CD4-positive, CD25-positive, alpha-beta regulatory T cell (primary cell): ENCODE results near the gene ZNF318. TPM values are rescaled to one million over a fixed set of nuclear protein-coding genes. Genes with fewer than 3 reads are reported as not detected.
"Not testable (repeated sequence)": the region's sequence is repeated elsewhere in the genome, so short reads cannot be mapped to it uniquely, and the experiment has no call there.

Source experiments
- ATAC-seq, 2 donors: fragments of 150-1000 bp; cut with Tn5 transposase; one replicate each; pipeline ENCODE4 v1.10.0; 2021; ENCODE audit warnings: low read depth in 2 of 2, moderate number of reproducible peaks in 2 of 2, moderate library complexity in 1 of 2
- DNase-seq, 3 donors: peaks; one replicate each; pipeline versions ENCODE4 v3.0.0 to v3.0.0-alpha.2; 2012 to 2022; ENCODE audit warnings: mixed read lengths in 1 of 3
- H3K27ac ChIP-seq: one replicate; pipeline ENCODE4 v1.7.0; 2013; ENCODE audit warnings: mild to moderate bottlenecking, low read length; ENCODE audit not compliant: insufficient read depth, poor library complexity, severe bottlenecking
- H3K27me3 ChIP-seq: one replicate; pipeline ENCODE4 v1.7.0; 2013; ENCODE audit warnings: low read length; ENCODE audit not compliant: control insufficient read depth, insufficient read depth
- H3K36me3 ChIP-seq: one replicate; pipeline ENCODE4 v1.7.0; 2013; ENCODE audit warnings: mild to moderate bottlenecking, low read length, moderate library complexity; ENCODE audit not compliant: control insufficient read depth, insufficient read depth
- H3K4me1 ChIP-seq: 2 replicates; pipeline ENCODE4 v1.7.0; 2013; ENCODE audit warnings: mild to moderate bottlenecking, low read length; ENCODE audit not compliant: insufficient read depth, control insufficient read depth, poor library complexity, severe bottlenecking
- H3K4me3 ChIP-seq: one replicate; pipeline ENCODE4 v1.7.0; 2013; ENCODE audit warnings: low read depth, mild to moderate bottlenecking, low read length, moderate library complexity
- H3K9me3 ChIP-seq, 2 experiments: 1 replicate in 1 of 2; 2 replicates in 1 of 2; pipeline ENCODE4 v1.7.0; 2013; ENCODE audit warnings: low read length in 2 of 2, mild to moderate bottlenecking in 1 of 2, moderate library complexity in 1 of 2; ENCODE audit not compliant: control insufficient read depth in 2 of 2
- H3K27ac Mint-ChIP-seq, 3 donors: one replicate each; pipeline ENCODE4 v1.8.0; 2020 to 2022; ENCODE audit warnings: mild to moderate bottlenecking in 3 of 3, mixed read lengths in 3 of 3, moderate library complexity in 2 of 3
- H3K27me3 Mint-ChIP-seq: one replicate; pipeline ENCODE4 v1.8.0; 2022; ENCODE audit warnings: mild to moderate bottlenecking, mixed read lengths
- H3K36me3 Mint-ChIP-seq: one replicate; pipeline ENCODE4 v1.8.0; 2020; ENCODE audit warnings: mixed read lengths
- H3K4me1 Mint-ChIP-seq, 4 donors: one replicate each; pipeline ENCODE4 v1.8.0; 2020 to 2022; ENCODE audit warnings: mixed read lengths in 4 of 4, mild to moderate bottlenecking in 1 of 4
- H3K4me3 Mint-ChIP-seq, 4 donors: one replicate each; pipeline ENCODE4 v1.8.0; 2020 to 2022; ENCODE audit warnings: mild to moderate bottlenecking in 4 of 4, mixed read lengths in 4 of 4, moderate library complexity in 3 of 4
- H3K9me3 Mint-ChIP-seq, 7 donors: one replicate each; pipeline ENCODE4 v1.8.0; 2020 to 2022; ENCODE audit warnings: mixed read lengths in 7 of 7, mild to moderate bottlenecking in 3 of 7, moderate library complexity in 2 of 7
- polyA plus RNA-seq, 4 donors: library from polyadenylated mRNA; unstranded; fragments of 300-500 nt; fragmentation: Illumina TruSeq; gene quantifications; one replicate each; pipeline ENCODE4 v1.2.3, GENCODE V29; 2021
- total RNA-seq: library from RNA; stranded (reverse); gene quantifications from one replicate; pipeline ENCODE4 v1.2.3, GENCODE V29; 2022

Gene ZNF318
- total and polyA plus RNA-seq, 5 donors from 2014 or later, result 4.3 to 32.9 (median 5.9) TPM

GRCh38 chr6:43304361-43304760 lies 65.1 kb downstream of the ZNF318 start:
- no peaks in the 10 kb centered on the region for H3K27me3 Mint-ChIP-seq
- Histone ChIP-seq H3K27ac (no peak overlapping the region), H3K9me3 (no peaks in the 10 kb centered on the region), H3K4me1 (peaks cover 9% of the 10 kb centered on the region), H3K36me3 (no peaks in the 10 kb centered on the region), H3K27me3 (no peaks in the 10 kb centered on the region), H3K4me3 (no peak overlapping the region)
- DNase-seq (no peak), ATAC-seq (no peak)
- H3K36me3 Mint-ChIP-seq, result no peaks in the 10 kb centered on the region
- no peak overlapping the region for H3K4me3 Mint-ChIP-seq
- peaks cover 0 to 16% (median 5%) of the 10 kb centered on the region in 4 donors for H3K4me1 Mint-ChIP-seq
- no peak overlapping the region for H3K27ac Mint-ChIP-seq
- H3K9me3 Mint-ChIP-seq, result no peaks in the 10 kb centered on the region

- Mint-ChIP-seq H3K27ac (no peak overlapping the region), H3K9me3 (no peaks in the 10 kb centered on the region), H3K27me3 (no peaks in the 10 kb centered on the region), H3K4me1 (peaks cover 0 to 12% (median 2%) of the 10 kb centered on the region in 4 donors), H3K4me3 (no peak overlapping the region), H3K36me3 (no peaks in the 10 kb centered on the region)
- H3K4me1 ChIP-seq, result peaks cover 4% of the 10 kb centered on the region
- no peak for DNase-seq
- H3K36me3 ChIP-seq, result no peaks in the 10 kb centered on the region
- no peak overlapping the region for H3K4me3 ChIP-seq
- H3K27me3 ChIP-seq, result no peaks in the 10 kb centered on the region
- H3K27ac ChIP-seq, result no peak overlapping the region
- H3K9me3 ChIP-seq, result no peaks in the 10 kb centered on the region
- ATAC-seq, result no peak
These were observed 65.6 kb downstream of the ZNF318 start for GRCh38 chr6:43303751-43304331.

GRCh38 chr6:43303006-43303405 lies 66.4 kb downstream of the ZNF318 start:
- H3K4me1 ChIP-seq, H3K27ac ChIP-seq, H3K4me3 Mint-ChIP-seq, H3K27me3 ChIP-seq, H3K4me1 Mint-ChIP-seq, H3K36me3 Mint-ChIP-seq, DNase-seq, H3K36me3 ChIP-seq, H3K4me3 ChIP-seq, H3K27me3 Mint-ChIP-seq, ATAC-seq, H3K9me3 Mint-ChIP-seq, H3K9me3 ChIP-seq: not testable (repeated sequence)
- H3K27ac Mint-ChIP-seq, result peak overlapping the region in 1 of 3 donors; percentile 38

GRCh38 chr6:43302126-43302525 lies 67.3 kb downstream of the ZNF318 start:
- no peaks in the 10 kb centered on the region for H3K36me3 ChIP-seq

GRCh38 chr6:43301081-43301870 lies 68.2 kb downstream of the ZNF318 start:
- H3K27ac Mint-ChIP-seq, result peak overlapping the region in 1 of 3 donors; percentile 77
- no peaks in the 10 kb centered on the region for H3K4me1 ChIP-seq
- H3K27me3 Mint-ChIP-seq, result no peaks in the 10 kb centered on the region
- no peaks in the 10 kb centered on the region for H3K36me3 Mint-ChIP-seq
- H3K27me3 ChIP-seq, result no peaks in the 10 kb centered on the region
- H3K36me3 ChIP-seq, result no peaks in the 10 kb centered on the region
- no peak overlapping the region for H3K4me3 Mint-ChIP-seq
- H3K9me3 ChIP-seq, result no peaks in the 10 kb centered on the region
- H3K9me3 Mint-ChIP-seq, result no peaks in the 10 kb centered on the region
- no peak for ATAC-seq
- no peak overlapping the region for H3K27ac ChIP-seq
- DNase-seq, result no peak
- H3K4me1 Mint-ChIP-seq, result no peaks in the 10 kb centered on the region
- H3K4me3 ChIP-seq, result no peak overlapping the region

More at GRCh38 chr6:43302126-43302525, 67.3 kb downstream of the ZNF318 start:
- Histone ChIP-seq H3K4me3 (no peak overlapping the region), H3K27me3 (no peaks in the 10 kb centered on the region), H3K27ac (no peak overlapping the region), H3K9me3 (no peaks in the 10 kb centered on the region), H3K4me1 (no peaks in the 10 kb centered on the region)
- ATAC-seq (no peak), DNase-seq (no peak)
- no peak overlapping the region for H3K4me3 Mint-ChIP-seq
- H3K36me3 Mint-ChIP-seq, result no peaks in the 10 kb centered on the region
- H3K27ac Mint-ChIP-seq, result no peak overlapping the region
- peaks cover 0 to under 1% (median 0%) of the 10 kb centered on the region in 4 donors for H3K4me1 Mint-ChIP-seq
- H3K27me3 Mint-ChIP-seq, result no peaks in the 10 kb centered on the region
- no peaks in the 10 kb centered on the region for H3K9me3 Mint-ChIP-seq

- Mint-ChIP-seq H3K27me3 (no peaks in the 10 kb centered on the region), H3K27ac (peak overlapping the region in 1 of 3 donors; percentile 79), H3K4me3 (no peak overlapping the region), H3K9me3 (no peaks in the 10 kb centered on the region), H3K36me3 (no peaks in the 10 kb centered on the region), H3K4me1 (no peaks in the 10 kb centered on the region)
- no peaks in the 10 kb centered on the region for H3K27me3 ChIP-seq
- DNase-seq, result no peak
- H3K4me1 ChIP-seq, result no peaks in the 10 kb centered on the region
- no peak overlapping the region for H3K27ac ChIP-seq
- no peaks in the 10 kb centered on the region for H3K9me3 ChIP-seq
- no peak overlapping the region for H3K4me3 ChIP-seq
- H3K36me3 ChIP-seq, result no peaks in the 10 kb centered on the region
- no peak for ATAC-seq
These were observed 69.8 kb downstream of the ZNF318 start for GRCh38 chr6:43299338-43300293.

- Mint-ChIP-seq H3K4me1 (no peaks in the 10 kb centered on the region), H3K27ac (no peak overlapping the region)
These were observed 70.7 kb downstream of the ZNF318 start for GRCh38 chr6:43298565-43299337.

More at GRCh38 chr6:43298565-43299337, 70.7 kb downstream of the ZNF318 start:
- no peaks in the 10 kb centered on the region for H3K36me3 ChIP-seq
- no peak for ATAC-seq
- DNase-seq, result no peak
- H3K4me3 Mint-ChIP-seq, result no peak overlapping the region
- no peak overlapping the region for H3K4me3 ChIP-seq
- no peaks in the 10 kb centered on the region for H3K36me3 Mint-ChIP-seq
- H3K9me3 Mint-ChIP-seq, result no peaks in the 10 kb centered on the region
- no peaks in the 10 kb centered on the region for H3K9me3 ChIP-seq
- no peaks in the 10 kb centered on the region for H3K27me3 Mint-ChIP-seq
- no peak overlapping the region for H3K27ac ChIP-seq
- H3K27me3 ChIP-seq, result no peaks in the 10 kb centered on the region
- no peaks in the 10 kb centered on the region for H3K4me1 ChIP-seq
